HFFc6 (cell line): ENCODE data around the gene ART3. TPM values are rescaled to one million over a fixed set of nuclear protein-coding genes. Genes with fewer than 3 reads are reported as not detected.

Experiments used
- DNase-seq: peaks from one replicate; pipeline ENCODE4 v3.0.0-alpha.2; 2018
- H3K27ac Mint-ChIP-seq: 2 replicates; pipeline ENCODE4 v1.8.0; 2020; ENCODE audit warnings: mild to moderate bottlenecking, mixed read lengths
- H3K27me3 Mint-ChIP-seq: 2 replicates; pipeline ENCODE4 v1.8.0; 2021; ENCODE audit warnings: mild to moderate bottlenecking, moderate library complexity, mixed read lengths; ENCODE audit not compliant: insufficient read depth
- H3K36me3 Mint-ChIP-seq: 2 replicates; pipeline ENCODE4 v1.8.0; 2021; ENCODE audit warnings: low read depth, mixed read lengths
- H3K4me1 Mint-ChIP-seq: 2 replicates; pipeline ENCODE4 v1.8.0; 2020; ENCODE audit warnings: low read depth, mixed read lengths
- H3K4me3 Mint-ChIP-seq: 2 replicates; pipeline ENCODE4 v1.8.0; 2020; ENCODE audit warnings: mild to moderate bottlenecking, moderate library complexity, mixed read lengths
- H3K9me3 Mint-ChIP-seq: 2 replicates; pipeline ENCODE4 v1.8.0; 2020; ENCODE audit warnings: mild to moderate bottlenecking, mixed read lengths
- CTCF ChIP-seq: fragments of 200-600 bp; sonication (generic); IDR thresholded peaks from 2 replicates; pipeline ENCODE4 v1.5.0; 2021; ENCODE audit warnings: antibody characterized with exemption, mild to moderate bottlenecking
- long read RNA-seq: library from polyadenylated mRNA; unstranded; transcript quantifications from one replicate; pipeline ENCODE4 v2.0.0, GENCODE V29; 2019
- total RNA-seq, 6 experiments: library from RNA; stranded (reverse); fragmentation: NEBNext Ultra II Directional; extraction: Animal tissue kit (Norgen Biotek cat#: 25700); gene quantifications; 2 replicates in 1 of 6; 3 replicates in 5 of 6; pipeline ENCODE4 v1.2.3, GENCODE V29; 2021

ART3 gene
- total RNA-seq: not detected
- long read RNA-seq: 0 reads

GRCh38 chr4:76074468-76074867, at the start of gene ART3:
TSS of gene ART3 (plus strand) at chr4:76074709. CDS start at chr4:76075890, 1,181 bp downstream.
- no peak for DNase-seq
- Mint-ChIP-seq H3K27me3 (peaks cover 12% of the 10 kb centered on the region), H3K9me3 (no peaks in the 10 kb centered on the region), H3K27ac (no peak within 1 kb of the TSS), H3K36me3 (no peaks in the 10 kb centered on the region), H3K4me1 (no peaks in the 10 kb centered on the region), H3K4me3 (no peak within 1 kb of the TSS)
- TF ChIP-seq CTCF: no peak

GRCh38 chr4:76028350-76028765, 46.2 kb upstream of the ART3 start:
- H3K36me3 Mint-ChIP-seq: no peaks in the 10 kb centered on the region

GRCh38 chr4:76029300-76029699, 45.2 kb upstream of the ART3 start:
- no peak for TF ChIP-seq CTCF
- H3K9me3 Mint-ChIP-seq: no peaks in the 10 kb centered on the region
- no peak overlapping the region for H3K4me3 Mint-ChIP-seq
- peaks cover 37% of the 10 kb centered on the region for H3K27me3 Mint-ChIP-seq
- no peak overlapping the region for H3K27ac Mint-ChIP-seq
- DNase-seq: no peak
- H3K4me1 Mint-ChIP-seq: no peaks in the 10 kb centered on the region
- no peaks in the 10 kb centered on the region for H3K36me3 Mint-ChIP-seq

More at GRCh38 chr4:76028350-76028765, 46.2 kb upstream of the ART3 start:
- DNase-seq: no peak
- H3K27me3 Mint-ChIP-seq: peaks cover 39% of the 10 kb centered on the region
- H3K4me3 Mint-ChIP-seq: peak overlapping the region; percentile 20; the same call in 1 of the 2 replicates
- no peak overlapping the region for H3K27ac Mint-ChIP-seq
- no peak for TF ChIP-seq CTCF
- H3K9me3 Mint-ChIP-seq: no peaks in the 10 kb centered on the region
- no peaks in the 10 kb centered on the region for H3K4me1 Mint-ChIP-seq

- no peaks in the 10 kb centered on the region for H3K36me3 Mint-ChIP-seq
- no peak for TF ChIP-seq CTCF
- no peak for DNase-seq
- H3K27me3 Mint-ChIP-seq: peaks cover 10% of the 10 kb centered on the region
- no peaks in the 10 kb centered on the region for H3K9me3 Mint-ChIP-seq
- H3K4me3 Mint-ChIP-seq: no peak overlapping the region
- H3K4me1 Mint-ChIP-seq: no peaks in the 10 kb centered on the region
- no peak overlapping the region for H3K27ac Mint-ChIP-seq
Observed at GRCh38 chr4:76035141-76035540, 39.4 kb upstream of the ART3 start.

GRCh38 chr4:76035799-76036380, 38.6 kb upstream of the ART3 start, which contains the start of gene CXCL11:
TSS of gene CXCL11 (minus strand) at chr4:76036070. CDS start at chr4:76035987, 83 bp downstream.
- H3K36me3 Mint-ChIP-seq: no peaks in the 10 kb centered on the region

More at GRCh38 chr4:76035799-76036380, 38.6 kb upstream of the ART3 start, which contains the start of gene CXCL11:
- H3K9me3 Mint-ChIP-seq: no peaks in the 10 kb centered on the region
- no peak for DNase-seq
- no peaks in the 10 kb centered on the region for H3K4me1 Mint-ChIP-seq
- no peak within 1 kb of the TSS for H3K27ac Mint-ChIP-seq
- no peak for TF ChIP-seq CTCF
- peaks cover 10% of the 10 kb centered on the region for H3K27me3 Mint-ChIP-seq
- H3K4me3 Mint-ChIP-seq: no peak within 1 kb of the TSS
